ENCODE measurements around the gene CDKN1C.

Gene CDKN1C

GRCh38 chr11:2887515-2888195 lies 2.1 kb upstream of the CDKN1C start:
- DNase-seq = no peak

GRCh38 chr11:2886936-2887335 lies 1.4 kb upstream of the CDKN1C start:
- no peak for DNase-seq

GRCh38 chr11:2886191-2886894 lies 768 bp upstream of the CDKN1C start:
- DNase-seq = no peak

- DNase-seq = no peak
These were observed 428 bp downstream of the CDKN1C start for GRCh38 chr11:2885017-2885677.

GRCh38 chr11:2883979-2884815 lies 1.4 kb downstream of the CDKN1C start:
- DNase-seq = no peak

- DNase-seq = no peak
These were observed 2.0 kb downstream of the CDKN1C start for GRCh38 chr11:2883640-2883978.

- no peak for DNase-seq
These were observed 3.0 kb downstream of the CDKN1C start for GRCh38 chr11:2882396-2883110.

- no peak for DNase-seq
These were observed 3.6 kb downstream of the CDKN1C start for GRCh38 chr11:2881981-2882375.

GRCh38 chr11:2881076-2881980 lies 4.2 kb downstream of the CDKN1C start:
- no peak for DNase-seq

GRCh38 chr11:2880646-2881045 lies 4.9 kb downstream of the CDKN1C start:
- DNase-seq = no peak

- no peak for DNase-seq
These were observed 6.8 kb downstream of the CDKN1C start for GRCh38 chr11:2878782-2879181.

GRCh38 chr11:2877474-2877873 lies 8.1 kb downstream of the CDKN1C start:
- DNase-seq = no peak

GRCh38 chr11:2874963-2875362 lies 10.6 kb downstream of the CDKN1C start:
- DNase-seq = no peak

GRCh38 chr11:2870969-2871680 lies 14.4 kb downstream of the CDKN1C start:
- DNase-seq = no peak

- DNase-seq = no peak
These were observed 15.1 kb downstream of the CDKN1C start for GRCh38 chr11:2870460-2870859.

- no peak for DNase-seq
These were observed 15.8 kb downstream of the CDKN1C start for GRCh38 chr11:2869561-2870427.

- no peak for DNase-seq
These were observed 16.4 kb downstream of the CDKN1C start for GRCh38 chr11:2869134-2869526.

- no peak for DNase-seq
These were observed 17.0 kb downstream of the CDKN1C start for GRCh38 chr11:2868506-2869133.
